Thyroid gland (tissue), 4 donors: Measurements from ENCODE around the gene UBR4. TPM values are rescaled to one million over a fixed set of nuclear protein-coding genes. Genes with fewer than 3 reads are reported as not detected.

Source experiments
- DNase-seq, 2 donors: peaks; one replicate each; pipeline ENCODE4 v3.0.0-alpha.2; 2019
- H3K27ac ChIP-seq, 3 donors: fragments of 200-600 bp; sonication (generic); 1 replicate in 2 of 3; 2 replicates in 1 of 3; pipeline ENCODE4 v1.5.1; 2016 to 2019; ENCODE audit warnings: mild to moderate bottlenecking in 1 of 3, moderate library complexity in 1 of 3
- H3K27me3 ChIP-seq: fragments of 200-600 bp; sonication (generic); one replicate; pipeline ENCODE4 v1.5.1; 2019
- H3K36me3 ChIP-seq, 2 donors: fragments of 200-600 bp; sonication (generic); one replicate each; pipeline ENCODE4 v1.5.1; 2016 to 2019
- H3K4me1 ChIP-seq, 2 donors: fragments of 200-600 bp; sonication (generic); one replicate each; pipeline ENCODE4 v1.5.1; 2017 to 2019
- H3K4me3 ChIP-seq, 3 donors: fragments of 200-600 bp; sonication (generic); replicated peaks in 1 of 3; 1 replicate in 2 of 3; 2 replicates in 1 of 3; pipeline ENCODE4 v1.5.1; 2016; ENCODE audit warnings: mild to moderate bottlenecking in 1 of 3
- H3K9me3 ChIP-seq: fragments of 200-600 bp; sonication (generic); one replicate; pipeline ENCODE4 v1.5.1; 2017
- POLR2A ChIP-seq, 2 donors: fragments of 450-650 bp; IDR thresholded peaks; one replicate each; pipeline ENCODE4 v1.6.1; 2017; ENCODE audit warnings: antibody characterized with exemption in 2 of 2, mild to moderate bottlenecking in 2 of 2, moderate library complexity in 1 of 2
- WGBS, 2 donors: methylation state at CpG; one replicate each; pipeline ENCODE4 v1.1.5; 2017; 5-methylcytosine and 5-hydroxymethylcytosine counted together
- intact Hi-C: fragments of 100-400 bp; cut with DNase I; formaldehyde crosslinking; loops from one replicate; pipeline ENCODE4 v1.15.1; 2023
- total RNA-seq, 4 donors: library from RNA; depleted of rRNA; stranded (reverse); fragments of >200 nt; gene quantifications; one replicate each; pipeline ENCODE4 v1.2.3, GENCODE V29; 2016
- TF ChIP-seq, protein P1 (sequence below), 6 experiments: fragments of 200-600 bp in 3 of 6; fragments of 450-650 bp in 3 of 6; sonication (generic) in 3 of 6; IDR thresholded peaks; one replicate each; pipeline ENCODE4 v1.5.1; 2016 to 2019; ENCODE audit warnings: antibody characterized with exemption in 6 of 6, mild to moderate bottlenecking in 2 of 6, inconsistent platforms in 1 of 6, moderate library complexity in 1 of 6

The UBR4 gene
- total RNA-seq, 4 donors from 2014 or later: 110 to 221 (median 160) TPM

DNA sequence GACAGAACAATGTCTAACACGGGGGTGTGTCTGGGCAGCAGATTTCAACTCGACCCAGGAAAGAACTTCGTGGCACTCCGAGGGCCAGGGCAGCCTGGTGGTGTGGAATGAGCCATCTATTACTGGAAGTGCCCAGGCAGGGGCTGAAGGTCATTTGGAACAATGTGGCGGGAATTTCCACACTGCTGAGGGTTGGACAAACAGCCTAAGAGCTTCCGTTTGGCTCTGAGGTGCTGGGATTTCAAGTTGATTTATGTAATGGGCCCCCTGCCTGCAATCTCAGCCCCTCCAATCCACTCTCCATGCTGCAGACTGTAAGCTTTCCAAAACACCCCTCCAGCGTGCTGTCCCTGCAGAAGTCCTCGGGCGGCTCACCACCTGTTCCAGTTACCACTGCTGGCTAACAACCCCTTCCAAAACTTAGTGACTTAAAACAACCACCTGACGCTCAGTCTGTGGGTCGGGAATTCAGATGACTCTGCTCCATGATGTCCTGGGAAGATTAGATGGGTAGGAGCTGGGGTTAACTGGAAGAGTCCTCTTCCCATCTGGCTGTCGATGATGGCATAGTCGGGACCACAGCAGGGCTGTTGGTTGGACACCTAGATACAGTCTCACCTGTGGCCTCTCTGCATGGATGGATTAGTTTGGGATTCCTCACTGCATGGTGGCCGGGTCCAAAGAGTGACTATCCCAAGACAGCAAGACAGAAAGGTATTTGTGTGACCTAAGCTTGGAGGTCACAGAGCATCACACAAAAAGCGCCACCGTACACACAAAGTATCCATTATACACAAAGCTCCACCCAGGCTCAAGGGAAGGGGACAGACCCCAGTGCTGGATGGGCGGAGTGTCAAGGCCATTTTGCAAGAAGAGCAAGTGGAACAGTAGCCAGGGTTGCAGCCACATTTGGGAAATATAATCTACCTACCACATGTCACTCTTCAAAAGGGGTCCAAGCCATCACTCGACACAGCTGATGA is 163.9 kb downstream of the UBR4 start:
- 73 to 74% methylated on average over 18 of the region's 18 CpGs for WGBS, 2 donors
- Histone ChIP-seq H3K36me3 (no peaks in the 10 kb centered on the region), H3K9me3 (no peaks in the 10 kb centered on the region), H3K4me3 (no peak overlapping the region), H3K4me1 (peaks cover 0 to 8% of the 10 kb centered on the region in 2 donors), H3K27ac (no peak overlapping the region), H3K27me3 (no peaks in the 10 kb centered on the region)
- DNase-seq: no peak
- no peak for TF ChIP-seq POLR2A (IDR thresholded peaks at IDR 0.05)
- TF ChIP-seq, protein P1, sequence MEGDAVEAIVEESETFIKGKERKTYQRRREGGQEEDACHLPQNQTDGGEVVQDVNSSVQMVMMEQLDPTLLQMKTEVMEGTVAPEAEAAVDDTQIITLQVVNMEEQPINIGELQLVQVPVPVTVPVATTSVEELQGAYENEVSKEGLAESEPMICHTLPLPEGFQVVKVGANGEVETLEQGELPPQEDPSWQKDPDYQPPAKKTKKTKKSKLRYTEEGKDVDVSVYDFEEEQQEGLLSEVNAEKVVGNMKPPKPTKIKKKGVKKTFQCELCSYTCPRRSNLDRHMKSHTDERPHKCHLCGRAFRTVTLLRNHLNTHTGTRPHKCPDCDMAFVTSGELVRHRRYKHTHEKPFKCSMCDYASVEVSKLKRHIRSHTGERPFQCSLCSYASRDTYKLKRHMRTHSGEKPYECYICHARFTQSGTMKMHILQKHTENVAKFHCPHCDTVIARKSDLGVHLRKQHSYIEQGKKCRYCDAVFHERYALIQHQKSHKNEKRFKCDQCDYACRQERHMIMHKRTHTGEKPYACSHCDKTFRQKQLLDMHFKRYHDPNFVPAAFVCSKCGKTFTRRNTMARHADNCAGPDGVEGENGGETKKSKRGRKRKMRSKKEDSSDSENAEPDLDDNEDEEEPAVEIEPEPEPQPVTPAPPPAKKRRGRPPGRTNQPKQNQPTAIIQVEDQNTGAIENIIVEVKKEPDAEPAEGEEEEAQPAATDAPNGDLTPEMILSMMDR (IDR thresholded peaks at IDR 0.05): no peak
- intact Hi-C loops: no loop called here

DNA sequence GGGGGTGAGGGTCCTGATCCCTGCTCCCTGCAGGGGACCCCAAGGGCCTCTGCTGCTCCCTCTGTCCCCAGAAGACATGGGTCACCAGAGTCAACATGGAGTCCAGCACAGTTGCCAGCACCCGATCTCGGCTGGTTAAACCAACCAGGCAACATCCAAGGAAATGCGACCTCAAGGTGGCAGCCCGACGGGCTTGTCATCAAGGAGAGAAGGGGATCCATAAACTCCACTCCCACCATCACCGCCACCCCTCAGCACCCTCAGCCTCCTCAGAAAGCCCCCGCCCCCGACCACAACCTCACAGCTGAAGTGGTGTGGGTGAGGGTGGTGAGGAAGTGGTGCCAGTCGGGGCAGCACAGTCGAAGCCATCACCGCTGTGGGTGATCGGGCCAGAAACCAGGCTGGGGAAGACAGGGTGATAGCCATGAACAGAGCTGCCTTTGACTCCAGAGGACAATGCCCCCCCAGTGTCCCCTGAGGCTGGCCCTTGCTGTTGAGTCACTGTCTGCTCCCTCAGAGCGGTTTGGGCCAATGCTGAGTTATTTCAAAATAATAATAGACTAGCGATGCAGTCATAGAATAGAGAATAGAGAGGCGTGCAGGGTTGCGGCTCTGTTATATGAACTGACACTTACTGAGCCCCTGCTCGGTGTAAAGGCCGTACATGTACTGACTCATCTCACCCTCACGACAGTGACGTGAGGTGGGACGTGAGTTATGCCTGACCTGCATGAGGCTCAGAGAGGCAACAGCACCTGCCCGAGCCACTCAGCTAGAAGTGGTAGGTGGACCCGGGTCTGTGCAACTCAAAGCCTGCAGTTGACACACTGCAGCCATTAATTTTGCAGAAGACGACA is 164.9 kb downstream of the UBR4 start:
- Histone ChIP-seq H3K4me3 (no peak overlapping the region), H3K36me3 (no peaks in the 10 kb centered on the region), H3K4me1 (peaks cover 0 to 4% of the 10 kb centered on the region in 2 donors), H3K27ac (no peak overlapping the region), H3K27me3 (no peaks in the 10 kb centered on the region), H3K9me3 (no peaks in the 10 kb centered on the region)
- intact Hi-C loops: no loop called here
- DNase-seq: no peak
- 84 to 89% methylated on average over 24 of the region's 24 CpGs for WGBS, 2 donors
- TF ChIP-seq, protein P1 (IDR thresholded peaks at IDR 0.05): no peak
- no peak for TF ChIP-seq POLR2A (IDR thresholded peaks at IDR 0.05)

DNA sequence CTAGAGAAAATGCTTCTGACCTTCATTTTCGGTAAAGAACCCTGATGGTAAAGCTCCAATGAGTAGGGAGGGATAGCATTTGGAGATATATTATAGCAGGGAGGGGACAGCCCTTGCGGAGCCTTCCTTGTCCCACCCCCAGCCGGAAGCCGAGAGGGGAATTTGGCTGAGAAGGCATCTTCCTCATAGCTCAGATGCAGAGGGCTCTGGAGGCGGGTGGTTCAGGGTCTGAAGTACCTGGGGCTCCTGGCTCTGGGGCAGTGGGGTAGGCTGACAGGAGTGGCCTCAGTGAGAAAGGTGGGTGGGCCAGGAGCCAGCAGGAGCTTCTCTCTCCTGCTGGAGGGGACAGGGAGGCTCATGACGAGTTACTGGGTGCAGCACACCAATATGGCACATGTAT is 165.6 kb downstream of the UBR4 start:
- intact Hi-C loops: no loop called here
- H3K4me1 ChIP-seq: peaks cover 0 to 4% of the 10 kb centered on the region in 2 donors
- 79 to 88% methylated on average over 6 of the region's 6 CpGs for WGBS, 2 donors
- H3K27me3 ChIP-seq: no peaks in the 10 kb centered on the region
- H3K36me3 ChIP-seq: no peaks in the 10 kb centered on the region
- H3K4me3 ChIP-seq: no peak overlapping the region
- no peak for TF ChIP-seq POLR2A (IDR thresholded peaks at IDR 0.05)
- TF ChIP-seq, protein P1 (IDR thresholded peaks at IDR 0.05): no peak
- H3K9me3 ChIP-seq: no peaks in the 10 kb centered on the region
- no peak overlapping the region for H3K27ac ChIP-seq
- DNase-seq: no peak

DNA sequence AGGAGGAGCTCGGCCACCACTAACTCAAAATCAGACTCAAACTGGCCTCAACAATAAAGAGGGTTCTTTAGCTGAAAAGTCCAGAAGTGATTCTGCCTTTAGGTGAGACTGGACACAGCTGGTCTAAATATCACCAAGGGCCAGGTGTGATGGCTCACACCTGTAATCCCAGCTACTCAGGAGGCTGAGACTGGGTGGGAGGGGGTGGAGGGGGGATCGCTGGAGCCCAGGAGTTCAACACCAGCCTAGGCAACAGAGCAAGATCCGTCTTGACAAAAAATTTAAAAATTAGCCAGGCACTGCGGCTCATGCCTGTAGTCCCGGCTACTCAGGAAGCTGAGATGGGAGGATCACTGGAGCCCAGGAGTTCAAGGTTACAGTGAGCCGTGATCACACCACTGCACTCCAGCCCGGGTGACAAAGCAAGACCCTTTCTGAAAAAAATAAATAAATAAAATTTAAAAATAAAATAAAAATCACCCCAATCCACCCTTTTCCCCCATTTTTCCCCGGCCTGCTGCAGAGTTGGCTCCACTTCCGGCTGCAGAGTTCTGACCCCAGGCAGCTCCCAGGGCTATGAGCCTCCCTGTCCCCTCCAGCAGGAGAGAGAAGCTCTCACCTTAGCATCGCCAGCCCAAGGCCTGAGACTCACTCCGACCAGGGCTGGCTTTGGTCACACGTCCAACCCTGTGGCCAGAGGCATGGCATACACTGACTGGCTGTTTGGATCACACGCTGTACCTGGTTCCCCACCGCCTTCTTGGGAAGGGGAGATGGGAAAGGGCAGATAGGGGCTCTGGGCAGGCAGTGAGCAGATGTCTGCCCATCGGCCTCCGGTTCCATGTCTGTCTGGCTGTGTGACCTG is 166.3 kb downstream of the UBR4 start:
- 76 to 81% methylated on average over 15 to 16 of the region's 16 CpGs for WGBS, 2 donors
- Histone ChIP-seq H3K4me3 (no peak overlapping the region), H3K36me3 (no peaks in the 10 kb centered on the region), H3K9me3 (no peaks in the 10 kb centered on the region), H3K27me3 (no peaks in the 10 kb centered on the region), H3K4me1 (peaks cover 0 to under 1% of the 10 kb centered on the region in 2 donors), H3K27ac (no peak overlapping the region)
- DNase-seq: no peak
- intact Hi-C loops: no loop called here
- TF ChIP-seq POLR2A (IDR thresholded peaks at IDR 0.05): no peak
- TF ChIP-seq, protein P1 (IDR thresholded peaks at IDR 0.05): no peak
